Muscle layer of colon (tissue), 2 donors: ENCODE measurements around the gene RCOR1.
A peak's percentile ranks its signal among the peaks of the same experiment; 100 is the strongest.

Source experiments
- H3K27ac ChIP-seq: one replicate; pipeline ENCODE4 v1.7.0; 2013; ENCODE audit warnings: low read depth, mild to moderate bottlenecking, low read length, moderate library complexity
- H3K27me3 ChIP-seq, 2 donors: one replicate each; pipeline ENCODE4 v1.7.0; 2013; ENCODE audit warnings: low read length in 2 of 2, mild to moderate bottlenecking in 2 of 2; ENCODE audit not compliant: insufficient read depth in 2 of 2, control insufficient read depth in 1 of 2
- H3K36me3 ChIP-seq: one replicate; pipeline ENCODE4 v1.7.0; 2013; ENCODE audit warnings: mild to moderate bottlenecking, low read length; ENCODE audit not compliant: insufficient read depth
- H3K4me1 ChIP-seq: one replicate; pipeline ENCODE4 v1.7.0; 2013; ENCODE audit warnings: mild to moderate bottlenecking, low read length; ENCODE audit not compliant: insufficient read depth
- H3K4me3 ChIP-seq, 2 donors: one replicate each; pipeline ENCODE4 v1.7.0; 2013; ENCODE audit warnings: low read length in 2 of 2, low read depth in 1 of 2, mild to moderate bottlenecking in 1 of 2, moderate library complexity in 1 of 2
- H3K9ac ChIP-seq: one replicate; pipeline ENCODE4 v1.7.0; 2013; ENCODE audit warnings: low read length
- H3K9me3 ChIP-seq: one replicate; pipeline ENCODE4 v1.7.0; 2013; ENCODE audit warnings: mild to moderate bottlenecking, low read length
- donor health status: abdominal sarcoma.
- donor health status: Adenocarcinoma of cecum.

Gene RCOR1

GRCh38 chr14:102588821-102589220 lies 3.6 kb upstream of the RCOR1 start:
- H3K4me3 ChIP-seq: no peak overlapping the region
- H3K9ac ChIP-seq: no peak overlapping the region
- peaks cover 11% of the 10 kb centered on the region for H3K4me1 ChIP-seq
- H3K9me3 ChIP-seq: no peaks in the 10 kb centered on the region
- H3K27me3 ChIP-seq: no peaks in the 10 kb centered on the region
- no peak overlapping the region for H3K27ac ChIP-seq
- H3K36me3 ChIP-seq: no peaks in the 10 kb centered on the region

- Histone ChIP-seq H3K4me3 (no peak overlapping the region), H3K36me3 (no peaks in the 10 kb centered on the region), H3K4me1 (peaks cover 21% of the 10 kb centered on the region), H3K27ac (no peak overlapping the region), H3K27me3 (no peaks in the 10 kb centered on the region), H3K9ac (no peak overlapping the region), H3K9me3 (no peaks in the 10 kb centered on the region)
These were observed 2.6 kb upstream of the RCOR1 start for GRCh38 chr14:102589761-102590290.

- Histone ChIP-seq H3K27me3 (no peaks in the 10 kb centered on the region), H3K4me3 (peak overlapping the region in 1 of 2 donors; percentile 65), H3K36me3 (no peaks in the 10 kb centered on the region), H3K9ac (no peak overlapping the region), H3K9me3 (no peaks in the 10 kb centered on the region), H3K4me1 (peaks cover 25% of the 10 kb centered on the region), H3K27ac (no peak overlapping the region)
These were observed 1.8 kb upstream of the RCOR1 start for GRCh38 chr14:102590667-102591099.

GRCh38 chr14:102591372-102591943 lies 991 bp upstream of the RCOR1 start:
- H3K4me3 ChIP-seq: peak overlapping the region; percentile 65 to 77
- no peaks in the 10 kb centered on the region for H3K27me3 ChIP-seq
- H3K4me1 ChIP-seq: peaks cover 25% of the 10 kb centered on the region
- no peaks in the 10 kb centered on the region for H3K9me3 ChIP-seq
- peak overlapping the region; percentile 57 for H3K9ac ChIP-seq
- peak overlapping the region; percentile 99 for H3K27ac ChIP-seq
- no peaks in the 10 kb centered on the region for H3K36me3 ChIP-seq

GRCh38 chr14:102592763-102593060 lies 263 bp downstream of the RCOR1 start:
- Histone ChIP-seq H3K9ac (no peak overlapping the region), H3K36me3 (no peaks in the 10 kb centered on the region)

GRCh38 chr14:102593061-102593824 lies 794 bp downstream of the RCOR1 start:
- Histone ChIP-seq H3K4me3 (peak overlapping the region; percentile 58 to 88), H3K27me3 (no peaks in the 10 kb centered on the region), H3K4me1 (peaks cover 25% of the 10 kb centered on the region), H3K36me3 (no peaks in the 10 kb centered on the region), H3K9ac (peak overlapping the region; percentile 22), H3K9me3 (no peaks in the 10 kb centered on the region), H3K27ac (peak overlapping the region; percentile 71)

More at GRCh38 chr14:102592763-102593060, 263 bp downstream of the RCOR1 start:
- peaks cover 25% of the 10 kb centered on the region for H3K4me1 ChIP-seq
- H3K27me3 ChIP-seq: no peaks in the 10 kb centered on the region
- H3K9me3 ChIP-seq: no peaks in the 10 kb centered on the region
- peak overlapping the region; percentile 71 for H3K27ac ChIP-seq
- H3K4me3 ChIP-seq: peak overlapping the region in 1 of 2 donors; percentile 88

- peak overlapping the region; percentile 58 to 88 for H3K4me3 ChIP-seq
- no peaks in the 10 kb centered on the region for H3K9me3 ChIP-seq
- no peaks in the 10 kb centered on the region for H3K27me3 ChIP-seq
- H3K9ac ChIP-seq: peak overlapping the region; percentile 22
- peaks cover 25% of the 10 kb centered on the region for H3K4me1 ChIP-seq
- H3K36me3 ChIP-seq: no peaks in the 10 kb centered on the region
- H3K27ac ChIP-seq: peak overlapping the region; percentile 71
These were observed 1.3 kb downstream of the RCOR1 start for GRCh38 chr14:102593825-102594137.

- H3K9ac ChIP-seq: no peak overlapping the region
- no peaks in the 10 kb centered on the region for H3K36me3 ChIP-seq
- no peak overlapping the region for H3K4me3 ChIP-seq
- H3K27ac ChIP-seq: no peak overlapping the region
- no peaks in the 10 kb centered on the region for H3K27me3 ChIP-seq
- peaks cover 25% of the 10 kb centered on the region for H3K4me1 ChIP-seq
- no peaks in the 10 kb centered on the region for H3K9me3 ChIP-seq
These were observed 2.2 kb downstream of the RCOR1 start for GRCh38 chr14:102594514-102595175.

GRCh38 chr14:102601378-102601925 lies 9.0 kb downstream of the RCOR1 start:
- peaks cover 23% of the 10 kb centered on the region for H3K4me1 ChIP-seq

GRCh38 chr14:102602421-102603292 lies 10.2 kb downstream of the RCOR1 start:
- Histone ChIP-seq H3K27ac (no peak overlapping the region), H3K9ac (no peak overlapping the region), H3K36me3 (no peaks in the 10 kb centered on the region), H3K4me1 (peaks cover 23% of the 10 kb centered on the region), H3K4me3 (no peak overlapping the region), H3K9me3 (no peaks in the 10 kb centered on the region), H3K27me3 (no peaks in the 10 kb centered on the region)

More at GRCh38 chr14:102601378-102601925, 9.0 kb downstream of the RCOR1 start:
- H3K36me3 ChIP-seq: no peaks in the 10 kb centered on the region
- no peak overlapping the region for H3K9ac ChIP-seq
- no peak overlapping the region for H3K4me3 ChIP-seq
- no peaks in the 10 kb centered on the region for H3K9me3 ChIP-seq
- no peaks in the 10 kb centered on the region for H3K27me3 ChIP-seq
- no peak overlapping the region for H3K27ac ChIP-seq
